ENCODE results near the gene TMPRSS11B. TPM values are rescaled to one million over a fixed set of nuclear protein-coding genes. Genes with fewer than 3 reads are reported as not detected.

Gene TMPRSS11B, protein sequence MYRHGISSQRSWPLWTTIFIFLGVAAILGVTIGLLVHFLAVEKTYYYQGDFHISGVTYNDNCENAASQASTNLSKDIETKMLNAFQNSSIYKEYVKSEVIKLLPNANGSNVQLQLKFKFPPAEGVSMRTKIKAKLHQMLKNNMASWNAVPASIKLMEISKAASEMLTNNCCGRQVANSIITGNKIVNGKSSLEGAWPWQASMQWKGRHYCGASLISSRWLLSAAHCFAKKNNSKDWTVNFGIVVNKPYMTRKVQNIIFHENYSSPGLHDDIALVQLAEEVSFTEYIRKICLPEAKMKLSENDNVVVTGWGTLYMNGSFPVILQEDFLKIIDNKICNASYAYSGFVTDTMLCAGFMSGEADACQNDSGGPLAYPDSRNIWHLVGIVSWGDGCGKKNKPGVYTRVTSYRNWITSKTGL
- not detected in 2 replicates for total RNA-seq

DNA sequence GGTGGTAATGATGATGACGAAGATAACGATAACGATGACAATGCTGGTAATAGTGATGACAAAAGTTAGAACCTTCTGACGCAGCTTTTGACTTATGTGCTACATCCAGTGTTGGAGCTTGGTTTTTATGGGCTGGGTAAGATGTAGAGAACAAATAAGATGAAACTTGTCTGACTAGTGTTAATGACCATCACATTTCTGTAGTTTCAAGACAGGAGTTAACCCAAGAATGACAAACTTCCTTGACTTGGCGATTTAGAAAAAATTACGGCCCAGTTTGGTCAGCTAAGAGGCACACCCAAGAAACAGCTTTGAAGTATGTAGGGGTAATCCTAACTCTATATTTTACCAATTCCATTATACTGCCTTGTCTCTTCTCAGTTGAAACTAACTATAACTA, at the start of gene TMPRSS11B:
TSS of gene TMPRSS11B (minus strand) at position 101 of the 400 bp plus-strand sequence. CDS start 136 bp downstream, outside the sequence.

Other genes with a start within 250 kb of the TMPRSS11B start
- not detected in 2 replicates for gene TMPRSS11F, start 115.8 kb downstream of the TMPRSS11B start, total RNA-seq
- gene YTHDC1, start 104.4 kb upstream of the TMPRSS11B start, total RNA-seq = 35.7 and 51.9 TPM in 2 replicates
- gene TMPRSS11E, start 201.8 kb upstream of the TMPRSS11B start, total RNA-seq = not detected in 2 replicates